HFF-Myc (cell line): ENCODE measurements around the gene CCHCR1.

Experiments used
- DNase-seq: peaks from one replicate; pipeline ENCODE4 v3.0.0-alpha.2; 2011; ENCODE audit warnings: low read depth; ENCODE audit errors: extremely low read depth
- H3K4me3 ChIP-seq: replicated peaks from 2 replicates; pipeline ENCODE4 v1.5.1; 2011; ENCODE audit warnings: low read depth, mild to moderate bottlenecking, control low read depth, low read length
- TF ChIP-seq, protein P1 (sequence below): IDR thresholded peaks from 2 replicates; pipeline ENCODE4 v1.5.1; 2012; ENCODE audit warnings: mild to moderate bottlenecking, low read depth, low read length, control low read depth; ENCODE audit errors: missing control alignments

Gene CCHCR1

DNA sequence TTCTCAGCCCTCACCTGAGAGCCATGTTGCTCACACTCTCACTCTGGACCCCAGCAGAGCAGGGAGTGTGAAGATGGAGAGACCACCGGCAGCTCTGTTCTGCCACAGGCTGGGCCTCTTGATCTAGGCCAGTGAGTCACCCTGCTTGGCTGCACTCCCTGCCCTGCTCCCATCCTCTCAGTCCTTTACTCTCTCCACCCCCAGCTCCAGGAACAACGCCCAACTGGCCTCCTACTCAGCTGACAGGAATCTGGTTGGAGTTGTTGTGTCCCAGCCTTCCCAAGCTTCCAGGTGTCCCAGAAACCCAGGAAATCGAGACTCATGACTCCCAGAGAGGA lies 43.1 kb downstream of the CCHCR1 start, which contains the start of gene PSORS1C1:
TSS of gene PSORS1C1 (plus strand) at position 260 of the 338 bp plus-strand sequence. CDS start 14,833 bp downstream, outside the sequence.
- DNase-seq, result peak; percentile 75
- TF ChIP-seq, protein P1, sequence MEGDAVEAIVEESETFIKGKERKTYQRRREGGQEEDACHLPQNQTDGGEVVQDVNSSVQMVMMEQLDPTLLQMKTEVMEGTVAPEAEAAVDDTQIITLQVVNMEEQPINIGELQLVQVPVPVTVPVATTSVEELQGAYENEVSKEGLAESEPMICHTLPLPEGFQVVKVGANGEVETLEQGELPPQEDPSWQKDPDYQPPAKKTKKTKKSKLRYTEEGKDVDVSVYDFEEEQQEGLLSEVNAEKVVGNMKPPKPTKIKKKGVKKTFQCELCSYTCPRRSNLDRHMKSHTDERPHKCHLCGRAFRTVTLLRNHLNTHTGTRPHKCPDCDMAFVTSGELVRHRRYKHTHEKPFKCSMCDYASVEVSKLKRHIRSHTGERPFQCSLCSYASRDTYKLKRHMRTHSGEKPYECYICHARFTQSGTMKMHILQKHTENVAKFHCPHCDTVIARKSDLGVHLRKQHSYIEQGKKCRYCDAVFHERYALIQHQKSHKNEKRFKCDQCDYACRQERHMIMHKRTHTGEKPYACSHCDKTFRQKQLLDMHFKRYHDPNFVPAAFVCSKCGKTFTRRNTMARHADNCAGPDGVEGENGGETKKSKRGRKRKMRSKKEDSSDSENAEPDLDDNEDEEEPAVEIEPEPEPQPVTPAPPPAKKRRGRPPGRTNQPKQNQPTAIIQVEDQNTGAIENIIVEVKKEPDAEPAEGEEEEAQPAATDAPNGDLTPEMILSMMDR, result no peak
- peak within 1 kb of the TSS; percentile 1; the same call in 1 of the 2 replicates for H3K4me3 ChIP-seq

GRCh38 chr6:31113861-31114540 lies 43.6 kb downstream of the CCHCR1 start:
- no peak for DNase-seq
- H3K4me3 ChIP-seq, result no peak overlapping the region

GRCh38 chr6:31112478-31112877 lies 45.1 kb downstream of the CCHCR1 start, which contains the start of gene C6orf15:
TSS of gene C6orf15 (minus strand) at chr6:31112575. CDS start at chr6:31112555, 20 bp downstream.
- no peak for DNase-seq
- no peak within 1 kb of the TSS for H3K4me3 ChIP-seq
- TF ChIP-seq, protein P1, result no peak

More at GRCh38 chr6:31113861-31114540, 43.6 kb downstream of the CCHCR1 start:
- TF ChIP-seq, protein P1, result no peak

GRCh38 chr6:31111712-31112111 lies 45.9 kb downstream of the CCHCR1 start:
- H3K4me3 ChIP-seq, result no peak overlapping the region
- TF ChIP-seq, protein P1, result no peak
- DNase-seq, result no peak

DNA sequence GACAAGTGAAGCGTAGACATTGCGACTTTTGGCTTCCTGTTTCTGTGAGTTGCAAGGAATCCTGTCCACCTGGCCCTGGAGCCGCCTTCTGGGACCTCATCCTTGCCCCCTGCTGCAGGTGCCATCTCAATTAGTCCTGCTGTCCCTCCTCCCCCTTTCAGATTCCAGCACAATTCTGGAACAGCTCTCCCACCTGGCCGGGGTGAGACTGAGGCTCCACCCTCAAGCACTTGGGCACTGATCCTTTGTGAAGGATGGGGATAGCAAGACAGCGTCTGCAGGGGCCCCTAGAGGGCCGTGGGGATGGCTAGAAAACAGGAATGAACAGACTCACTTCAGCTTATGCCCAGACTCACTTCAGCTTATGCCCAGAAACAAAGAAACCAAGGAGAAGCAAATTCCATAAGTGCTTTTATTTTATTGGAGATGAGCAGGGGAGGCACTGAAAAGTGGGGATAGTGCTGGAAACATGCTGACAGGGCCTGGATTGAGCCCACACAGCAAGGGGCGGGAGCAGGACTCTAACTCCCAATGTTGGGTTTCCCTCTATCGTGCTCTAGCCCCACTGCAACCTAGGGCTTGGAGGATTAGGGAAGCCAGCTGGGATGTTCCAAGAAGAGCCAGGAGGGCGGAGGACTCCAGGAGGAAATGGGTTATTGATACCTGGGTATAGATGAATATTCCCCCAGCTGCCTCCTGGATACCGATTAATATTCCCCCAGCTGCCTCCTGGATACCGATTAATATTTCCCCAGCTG lies 46.6 kb downstream of the CCHCR1 start:
- no peak overlapping the region for H3K4me3 ChIP-seq
- no peak for DNase-seq
- TF ChIP-seq, protein P1, result no peak

DNA sequence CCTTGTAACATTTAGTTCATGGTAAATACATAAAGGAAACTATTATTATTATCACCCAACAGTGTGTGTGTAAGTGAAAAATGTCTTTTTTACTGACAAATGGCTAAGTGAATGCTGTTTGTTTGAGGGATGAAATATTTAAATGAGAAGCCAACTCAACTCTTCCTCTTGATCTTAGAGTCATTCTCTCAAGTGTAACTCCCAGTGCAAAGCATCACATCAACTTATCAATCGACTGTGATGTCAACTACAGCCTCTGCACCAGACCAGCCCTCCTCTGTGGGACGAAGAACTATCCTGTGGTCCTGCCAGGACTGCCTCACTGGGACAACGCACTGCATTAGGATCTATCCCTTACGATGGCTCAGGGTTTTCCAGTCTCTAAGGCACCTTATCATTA lies 50.5 kb downstream of the CCHCR1 start:
- DNase-seq, result no peak
- TF ChIP-seq, protein P1, result no peak
- H3K4me3 ChIP-seq, result no peak overlapping the region
